Measurements from ENCODE around the gene MPZL1.

The MPZL1 gene

DNA sequence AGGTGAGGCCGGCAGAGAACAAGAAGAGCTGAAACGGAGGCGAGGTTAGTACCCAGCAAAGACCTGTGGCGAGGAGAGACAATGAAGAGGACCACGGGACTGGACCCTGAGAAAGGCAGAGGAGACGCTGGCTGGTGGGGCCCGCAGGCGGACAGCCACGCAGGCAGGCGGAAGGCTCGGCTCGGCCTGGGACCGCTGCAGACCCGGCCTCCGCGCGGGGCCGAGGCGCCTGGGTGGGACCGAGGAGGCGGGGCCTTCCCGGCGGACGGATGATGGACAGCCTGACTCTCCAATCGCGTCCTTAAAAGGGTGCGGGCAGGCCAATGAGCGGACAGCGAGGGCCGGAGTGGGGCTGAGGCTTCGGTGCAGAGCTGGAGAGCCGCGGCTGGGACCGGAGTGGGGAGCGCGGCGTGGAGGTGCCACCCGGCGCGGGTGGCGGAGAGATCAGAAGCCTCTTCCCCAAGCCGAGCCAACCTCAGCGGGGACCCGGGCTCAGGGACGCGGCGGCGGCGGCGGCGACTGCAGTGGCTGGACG lies at the start of gene MPZL1:
TSS of gene MPZL1 (plus strand) at position 366 of the 535 bp plus-strand sequence. CDS start 170 bp downstream, outside the sequence.
- peak; percentile 85 to 88 for DNase-seq (ENCODE audit: extremely low read depth in 1 of 2, low read depth in 1 of 2)

DNA sequence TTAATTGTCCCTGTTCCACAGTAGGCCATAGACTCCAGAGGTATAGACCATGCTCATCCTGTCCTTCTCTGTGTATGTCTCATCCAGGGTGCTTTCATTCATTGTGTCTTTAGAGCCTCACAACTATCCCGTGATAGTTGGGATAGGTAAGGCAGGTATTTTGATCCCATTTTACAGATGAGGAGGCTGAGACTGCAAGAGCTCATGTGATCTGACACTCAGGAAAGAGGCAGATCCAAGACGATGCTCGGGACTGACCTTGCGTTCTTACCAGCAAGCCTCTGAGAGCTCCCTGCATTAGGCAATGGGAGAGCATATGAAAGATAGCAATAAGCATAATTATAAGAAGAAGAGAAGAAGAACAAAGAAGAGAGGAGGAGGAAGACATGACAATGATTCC lies 49.0 kb upstream of the MPZL1 start:
- no peak for DNase-seq (ENCODE audit: extremely low read depth in 1 of 2, low read depth in 1 of 2)

DNA sequence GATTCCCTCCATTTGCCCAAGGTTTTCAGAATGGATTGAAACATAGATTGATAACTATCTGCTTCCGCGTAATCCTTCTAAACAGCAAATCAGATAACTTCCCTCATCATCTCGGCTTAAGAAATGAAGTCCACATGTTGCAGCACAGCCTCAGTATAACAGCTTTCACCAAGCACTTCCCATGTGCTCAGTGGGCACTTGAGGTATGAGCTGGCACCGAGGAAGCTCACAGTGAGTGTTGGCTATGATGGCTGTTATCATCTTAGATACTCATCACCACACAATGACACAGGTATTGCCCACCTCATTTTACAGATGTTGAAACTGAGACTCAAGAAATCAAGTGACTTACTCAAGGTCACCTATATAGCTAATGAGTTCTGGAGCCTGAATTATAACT lies 48.5 kb upstream of the MPZL1 start:
- no peak for DNase-seq (ENCODE audit: extremely low read depth in 1 of 2, low read depth in 1 of 2)

- no peak for DNase-seq (ENCODE audit: extremely low read depth in 1 of 2, low read depth in 1 of 2)
These were observed 47.6 kb upstream of the MPZL1 start for GRCh38 chr1:167674156-167674555.

DNA sequence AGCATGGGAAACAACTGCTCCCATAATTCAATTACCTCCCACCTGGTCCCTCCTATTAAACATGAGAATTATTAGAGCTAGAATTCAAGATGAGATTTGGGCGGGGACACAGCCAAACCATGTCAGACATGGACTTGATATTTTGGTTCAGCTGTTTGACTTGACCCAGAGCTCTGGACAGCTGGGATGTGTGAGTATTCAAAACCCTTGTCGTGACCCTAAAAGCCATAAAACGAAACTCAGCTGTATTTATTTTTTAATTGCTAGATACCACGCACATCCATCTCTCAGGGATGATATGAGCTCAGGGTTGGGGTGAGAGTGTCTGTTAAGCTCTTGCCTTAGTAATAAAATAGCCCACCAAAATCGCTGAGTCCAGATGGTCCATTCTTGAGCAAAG lies 46.3 kb upstream of the MPZL1 start:
- DNase-seq (ENCODE audit: extremely low read depth in 1 of 2, low read depth in 1 of 2), result no peak

DNA sequence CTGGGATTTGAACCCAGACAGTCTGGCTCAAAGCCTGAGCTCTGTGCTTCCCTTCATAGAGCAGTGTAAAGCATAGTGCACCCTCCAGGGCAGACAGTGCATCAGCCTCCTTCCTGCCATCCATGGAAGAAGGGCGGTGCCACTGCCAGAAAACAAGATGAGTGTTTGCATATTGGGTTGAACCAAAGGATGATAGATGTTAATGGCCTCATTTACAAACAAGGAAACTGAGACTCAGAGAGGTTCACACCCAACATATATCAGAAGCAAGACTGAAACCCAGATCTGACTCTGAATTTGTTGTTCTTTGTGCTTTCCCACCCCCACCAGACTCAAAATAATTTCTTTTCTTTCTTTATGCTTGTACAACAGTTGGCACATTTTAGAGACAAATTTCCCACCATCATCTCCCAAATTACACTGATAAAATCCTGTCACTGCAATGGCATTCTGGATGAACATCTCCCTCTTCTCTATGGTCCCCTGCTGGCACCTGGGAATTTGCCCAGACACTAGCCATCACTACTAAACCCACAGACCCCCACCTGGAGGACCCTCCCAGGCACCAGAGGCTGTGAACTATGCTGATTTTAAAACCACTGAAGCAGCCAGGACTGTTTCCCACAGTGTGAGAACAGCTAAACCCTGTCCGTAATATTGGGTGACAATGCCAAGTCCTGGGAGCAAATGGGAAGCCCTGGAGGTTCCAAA lies 45.4 kb upstream of the MPZL1 start:
- no peak for DNase-seq (ENCODE audit: extremely low read depth in 1 of 2, low read depth in 1 of 2)

DNA sequence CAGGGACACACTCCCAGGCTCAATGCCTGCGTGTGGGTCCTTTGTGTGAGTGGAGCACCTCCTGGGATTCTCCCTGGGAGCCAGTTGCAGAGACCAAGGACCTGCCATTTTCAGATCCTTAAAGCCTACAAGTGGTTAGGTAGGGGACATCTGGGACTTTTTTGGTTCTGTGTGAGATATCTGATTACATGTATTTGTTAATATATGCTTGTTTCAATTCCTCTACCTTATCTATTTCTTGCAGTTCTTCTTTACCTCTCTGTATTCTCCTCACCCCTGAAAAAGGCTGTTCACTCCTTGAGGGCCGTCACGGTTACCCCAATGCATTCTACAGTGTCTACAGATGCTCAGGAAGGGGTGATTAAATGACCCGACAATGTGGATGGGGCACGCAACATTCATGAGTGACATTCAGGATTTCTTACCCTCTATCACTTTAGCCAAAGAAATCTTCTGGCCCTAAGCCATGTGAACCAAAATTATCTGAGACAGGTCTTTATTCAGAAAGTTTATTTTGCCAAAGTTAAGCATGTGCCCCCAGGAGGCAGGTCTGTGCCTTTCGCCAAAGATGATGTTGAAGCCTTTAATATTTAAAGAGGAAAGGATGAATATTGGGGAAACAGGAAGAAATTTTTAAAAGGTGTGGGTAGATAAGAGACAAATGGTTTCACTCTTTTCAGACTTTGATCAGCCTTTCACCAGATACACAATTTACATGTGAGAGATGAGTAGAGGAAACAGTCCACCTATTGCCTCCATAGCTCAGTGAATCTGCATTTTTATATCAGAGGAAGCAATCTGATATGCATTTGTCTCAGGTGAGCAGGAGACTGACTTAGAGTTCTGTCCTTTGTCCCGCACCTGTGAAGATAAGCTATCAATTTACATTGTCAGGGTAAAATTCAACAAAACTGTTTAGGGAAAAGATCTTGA lies 44.6 kb upstream of the MPZL1 start:
- DNase-seq (ENCODE audit: extremely low read depth in 1 of 2, low read depth in 1 of 2), result no peak

DNA sequence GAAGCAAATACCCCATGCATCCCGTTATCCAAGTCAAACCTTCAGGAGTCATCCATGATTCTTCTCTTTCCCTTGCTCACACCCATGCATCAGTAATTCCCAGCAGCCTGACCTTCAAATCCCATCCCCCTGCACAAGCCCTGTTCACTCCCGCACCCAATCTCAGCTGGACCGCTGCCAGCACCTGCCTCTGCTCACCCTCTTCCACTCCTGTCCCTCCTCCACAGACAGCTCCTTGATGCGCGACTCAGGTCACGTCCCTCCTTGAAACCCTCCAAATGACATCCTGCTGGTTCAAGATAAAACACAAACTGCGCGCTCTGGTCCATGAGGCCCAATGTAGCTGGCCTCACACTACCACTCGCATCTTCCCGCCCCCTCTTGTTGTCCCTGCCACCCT lies 43.4 kb upstream of the MPZL1 start:
- DNase-seq (ENCODE audit: extremely low read depth in 1 of 2, low read depth in 1 of 2), result no peak

DNA sequence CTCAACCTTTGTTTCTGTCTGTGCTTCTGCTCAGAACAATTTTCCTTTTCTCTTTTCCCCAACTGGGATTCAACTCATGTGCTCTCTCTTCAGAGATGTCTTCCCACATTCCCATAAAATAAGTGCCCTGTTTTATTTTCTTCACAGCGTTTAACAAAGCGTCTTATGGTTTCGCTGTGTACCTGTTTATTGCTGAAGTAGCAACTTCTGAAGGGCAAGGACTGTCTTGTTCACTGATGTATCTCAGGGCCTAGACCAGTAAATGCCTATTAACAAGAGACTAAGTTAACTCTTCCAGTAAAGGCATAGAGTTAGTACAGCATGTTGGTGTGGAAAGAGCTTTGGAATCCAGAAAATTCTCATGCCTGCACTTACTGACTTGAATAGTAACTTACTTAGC lies 42.9 kb upstream of the MPZL1 start:
- DNase-seq (ENCODE audit: extremely low read depth in 1 of 2, low read depth in 1 of 2), result no peak

GRCh38 chr1:167679714-167680113 lies 42.1 kb upstream of the MPZL1 start:
- DNase-seq (ENCODE audit: extremely low read depth in 1 of 2, low read depth in 1 of 2), result no peak

DNA sequence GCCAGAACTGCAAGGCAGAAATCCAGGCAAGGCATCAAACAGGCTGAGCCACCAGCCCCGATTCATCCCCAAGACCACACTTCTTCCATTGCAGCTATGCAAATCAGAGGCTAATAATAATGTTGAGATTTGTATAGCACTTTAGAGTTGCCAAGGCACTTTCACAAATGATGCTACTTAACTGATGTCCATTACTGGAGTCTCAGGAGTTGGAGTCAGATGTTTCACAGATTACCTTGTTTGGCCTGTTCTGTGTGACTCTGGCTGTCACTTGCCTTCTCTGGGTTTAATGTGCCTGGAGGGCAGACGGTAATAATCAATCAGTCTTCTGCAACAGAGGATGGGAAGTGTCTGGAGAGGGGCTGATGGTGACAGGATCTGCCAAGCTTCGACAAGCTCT lies 40.8 kb upstream of the MPZL1 start:
- no peak for DNase-seq (ENCODE audit: extremely low read depth in 1 of 2, low read depth in 1 of 2)

DNA sequence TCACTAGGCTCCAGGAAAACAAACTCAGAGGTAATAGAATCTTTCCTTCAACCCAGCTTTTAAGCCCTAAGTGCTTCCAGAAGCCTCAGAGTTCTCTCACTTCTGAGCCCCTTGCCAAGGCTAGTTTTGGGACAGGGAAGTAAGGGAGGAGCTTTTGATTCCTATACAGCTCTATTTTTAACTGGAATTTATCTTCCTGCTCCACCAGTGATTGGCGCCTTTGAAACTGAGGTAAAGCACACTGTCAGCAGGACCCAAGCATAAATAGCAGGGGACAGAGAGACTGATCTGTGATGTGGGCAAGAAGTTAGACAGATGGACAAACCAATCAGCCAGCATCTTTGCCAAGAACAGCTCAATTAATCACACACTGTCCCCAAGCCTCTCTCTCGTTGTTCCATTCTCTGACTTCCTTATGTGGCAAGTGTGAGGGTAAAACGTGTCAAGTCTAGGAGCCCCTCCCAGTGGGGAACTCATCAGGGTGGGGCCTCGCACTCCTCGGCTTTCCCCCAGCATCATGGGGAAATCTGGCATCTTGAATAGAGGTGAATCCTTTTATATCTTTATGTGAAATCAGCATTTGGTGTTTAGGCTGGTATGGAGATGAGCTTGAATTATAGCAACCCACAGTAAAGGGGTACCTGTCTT lies 40.2 kb upstream of the MPZL1 start:
- DNase-seq (ENCODE audit: extremely low read depth in 1 of 2, low read depth in 1 of 2), result no peak

GRCh38 chr1:167683226-167683625 lies 38.6 kb upstream of the MPZL1 start:
- no peak for DNase-seq (ENCODE audit: extremely low read depth in 1 of 2, low read depth in 1 of 2)

DNA sequence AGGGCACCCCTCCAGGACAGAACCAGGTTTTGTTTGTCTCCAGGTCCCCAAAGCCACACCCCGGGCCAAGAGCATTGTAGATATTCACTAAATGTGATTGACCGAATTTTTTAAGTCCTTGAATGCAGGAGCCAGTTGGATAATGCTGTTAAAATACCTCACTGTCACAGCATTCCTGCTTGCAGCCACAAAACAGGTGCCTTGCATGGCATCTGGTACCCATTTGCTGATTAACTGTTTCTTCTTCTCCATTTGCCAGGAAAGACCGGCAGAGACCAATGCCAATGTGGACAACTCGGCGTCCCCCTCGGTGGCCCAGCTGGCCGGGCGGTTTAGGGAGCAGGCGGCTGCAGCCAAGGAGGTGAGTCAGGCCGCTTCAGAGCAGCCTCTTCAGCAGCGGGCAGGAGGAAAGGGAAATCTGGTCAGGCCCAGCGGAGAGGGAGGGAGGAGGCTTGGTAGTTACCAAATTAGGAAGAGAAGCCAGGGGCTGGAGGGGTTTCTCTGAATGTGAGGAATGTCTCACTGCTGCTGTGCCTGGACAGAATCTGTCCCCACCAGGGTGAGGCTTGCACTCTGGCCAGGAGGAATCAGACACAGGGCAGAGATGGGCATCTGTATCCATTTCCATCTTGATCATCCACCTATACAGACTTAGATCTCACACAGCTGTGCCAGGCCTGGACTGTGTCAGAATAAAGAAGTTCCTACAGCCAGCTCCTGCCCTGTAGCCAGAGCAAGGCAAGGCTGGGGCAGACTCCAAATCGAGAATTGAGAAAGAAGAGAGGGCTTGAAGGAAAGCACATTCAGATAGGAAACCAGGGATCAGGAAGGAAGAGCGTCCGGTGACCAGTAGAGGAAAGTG lies 37.9 kb upstream of the MPZL1 start:
- no peak for DNase-seq (ENCODE audit: extremely low read depth in 1 of 2, low read depth in 1 of 2)

- no peak for DNase-seq (ENCODE audit: extremely low read depth in 1 of 2, low read depth in 1 of 2)
These were observed 35.9 kb upstream of the MPZL1 start for GRCh38 chr1:167685844-167686243.

DNA sequence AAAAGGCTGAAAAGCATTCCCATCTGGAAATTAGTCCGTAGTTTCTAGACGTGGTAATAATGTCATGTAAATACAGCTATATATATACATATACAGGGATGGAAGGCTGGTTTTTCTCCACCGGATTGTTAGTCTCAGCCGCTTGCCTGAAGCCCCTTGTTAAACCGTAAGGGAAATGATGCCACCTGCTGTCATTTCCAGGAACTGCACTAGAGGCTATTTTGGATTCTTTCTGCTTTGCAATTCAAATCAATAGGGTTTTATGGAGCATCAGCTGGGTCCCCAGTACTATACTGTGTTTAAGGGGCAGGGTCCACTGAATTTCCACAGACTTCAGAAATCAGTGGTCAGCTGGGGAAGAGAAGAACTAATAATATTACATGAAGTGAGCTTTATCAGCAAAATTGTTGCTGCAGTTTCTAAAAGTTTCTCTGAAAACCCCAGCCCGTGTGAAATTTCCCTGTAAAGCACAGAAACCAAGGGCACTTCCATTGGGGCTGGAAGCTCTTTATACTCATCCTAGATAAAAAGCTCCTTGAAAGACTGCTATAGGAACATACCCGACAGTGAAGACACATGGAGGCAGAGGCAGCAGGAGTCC lies 33.8 kb upstream of the MPZL1 start:
- DNase-seq (ENCODE audit: extremely low read depth in 1 of 2, low read depth in 1 of 2), result peak; percentile 55 to 63

- no peak for DNase-seq (ENCODE audit: extremely low read depth in 1 of 2, low read depth in 1 of 2)
These were observed 32.2 kb upstream of the MPZL1 start for GRCh38 chr1:167689567-167689920.

GRCh38 chr1:167690053-167690452 lies 31.7 kb upstream of the MPZL1 start:
- no peak for DNase-seq (ENCODE audit: extremely low read depth in 1 of 2, low read depth in 1 of 2)

DNA sequence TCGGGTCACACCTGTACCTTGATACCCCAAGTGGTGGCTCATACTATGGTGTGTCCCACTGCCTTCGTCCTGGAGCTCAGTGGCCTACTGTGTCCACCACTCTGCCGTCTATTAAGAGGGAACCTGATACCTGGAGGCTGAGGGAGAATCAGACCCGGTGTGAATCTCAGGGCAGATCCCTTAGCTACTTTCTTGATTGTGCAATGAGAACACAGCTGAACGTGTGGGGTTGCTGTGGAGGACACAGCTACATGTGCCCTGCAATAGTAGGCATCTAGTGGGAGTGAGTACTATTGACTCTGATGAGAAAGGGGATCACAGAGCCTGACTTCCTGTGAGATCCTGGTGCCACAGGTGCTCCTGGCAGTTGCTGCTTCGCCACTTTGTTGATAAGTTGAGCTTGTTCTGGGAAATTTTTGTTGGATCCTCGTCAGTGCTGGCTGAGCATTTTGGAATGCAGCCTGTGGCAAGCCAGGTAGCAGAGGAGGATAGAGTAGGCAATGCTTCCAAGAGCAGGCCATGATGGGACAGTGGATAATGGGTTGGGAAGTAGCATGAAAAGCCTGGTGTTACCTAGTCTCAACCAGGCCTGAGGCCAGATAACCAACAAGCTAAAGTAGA lies 28.2 kb upstream of the MPZL1 start:
- DNase-seq (ENCODE audit: extremely low read depth in 1 of 2, low read depth in 1 of 2), result no peak

DNA sequence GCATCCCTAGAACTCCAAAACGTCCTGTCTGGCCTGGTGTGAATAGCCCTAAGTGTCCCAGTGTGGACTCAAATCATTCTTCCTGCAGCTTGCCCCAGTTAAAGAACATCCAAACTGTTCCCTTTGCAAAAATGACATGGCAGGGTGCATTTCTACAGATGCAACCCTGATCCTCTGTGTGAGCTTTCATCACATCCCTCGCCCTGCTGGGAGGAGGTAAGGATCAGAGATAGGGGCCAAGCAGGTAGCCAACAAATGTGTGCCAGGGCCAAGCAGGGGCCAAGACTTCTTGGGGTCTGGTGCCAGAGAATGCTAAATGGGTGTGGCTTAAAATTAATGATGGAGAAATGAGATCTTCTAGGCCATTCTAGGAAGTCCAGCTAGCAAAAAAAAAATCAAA lies 27.1 kb upstream of the MPZL1 start:
- DNase-seq (ENCODE audit: extremely low read depth in 1 of 2, low read depth in 1 of 2), result no peak
